HG03095 (cell line): ENCODE results near the gene PIM2.
"Not testable (repeated sequence)": the region's sequence is repeated elsewhere in the genome, so short reads cannot be mapped to it uniquely, and the experiment has no call there.

Source experiments
- ATAC-seq: cut with Tn5 transposase; IDR thresholded peaks from one replicate; pipeline ENCODE4 v1.9.1; 2021; ENCODE audit warnings: moderate library complexity; ENCODE audit not compliant: unreplicated experiment

PIM2 gene

GRCh38 chrX:48883729-48884128 is 35.1 kb downstream of the PIM2 start:
- ATAC-seq: no peak

DNA sequence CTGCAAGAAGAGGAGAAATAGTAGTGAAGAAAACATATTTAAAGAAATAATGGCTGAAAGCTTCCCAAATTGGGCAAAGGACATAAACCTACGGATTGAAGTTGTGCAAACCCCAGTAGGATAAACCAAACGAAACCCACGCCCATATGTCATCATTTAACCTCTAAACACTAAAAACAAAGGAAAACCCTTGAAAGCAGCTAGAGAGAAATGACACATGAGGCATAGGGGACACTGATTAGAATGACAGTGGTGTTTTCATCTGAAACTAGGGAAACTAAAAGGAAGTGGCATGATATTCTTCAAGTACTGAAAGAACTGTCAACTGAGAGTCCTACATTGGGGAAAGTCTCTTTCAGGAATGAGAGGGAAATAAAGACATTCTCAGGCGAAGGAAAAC is 41.9 kb downstream of the PIM2 start:
- ATAC-seq: not testable (repeated sequence)

DNA sequence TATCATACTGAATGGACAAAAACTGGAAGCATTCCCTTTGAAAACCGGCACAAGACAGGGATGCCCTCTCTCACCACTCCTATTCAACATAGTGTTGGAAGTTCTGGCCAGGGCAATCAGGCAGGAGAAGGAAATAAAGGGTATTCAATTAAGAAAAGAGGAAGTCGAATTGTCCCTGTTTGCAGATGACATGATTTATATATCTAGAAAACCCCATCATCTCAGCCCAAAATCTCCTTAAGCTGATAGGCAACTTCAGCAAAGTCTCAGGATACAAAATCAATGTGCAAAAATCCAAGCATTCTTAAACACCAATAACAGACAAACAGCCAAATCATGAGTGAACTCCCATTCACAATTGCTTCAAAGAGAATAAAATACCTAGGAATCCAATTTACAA is 46.8 kb downstream of the PIM2 start:
- ATAC-seq: not testable (repeated sequence)

DNA sequence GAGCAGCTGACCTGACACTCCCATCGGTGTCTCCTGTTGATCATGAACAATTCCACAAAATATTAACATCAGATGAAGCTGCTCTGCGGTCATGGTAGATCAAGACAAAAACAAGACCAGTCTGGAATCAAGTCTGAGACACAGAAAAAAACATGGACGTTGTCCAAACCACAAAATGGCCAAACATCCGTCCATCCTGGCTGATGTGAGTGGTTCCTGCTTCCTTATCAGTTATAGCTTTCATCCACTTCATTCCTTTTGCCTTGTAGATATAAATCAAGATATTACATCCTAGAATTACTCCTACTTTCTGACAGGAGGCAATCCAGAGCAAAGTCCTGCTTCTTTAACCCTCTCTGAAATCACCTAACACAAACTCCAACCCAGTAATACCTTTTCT is 54.6 kb downstream of the PIM2 start:
- ATAC-seq: no peak
